TTC549 (cell line): ENCODE data around the gene TOMM20.

Experiments
- FAIRE-seq: peaks from 2 replicates; lab custom pipeline; 2012; peaks lifted over from hg19 to GRCh38; lab: Jason Lieb, UNC

Gene TOMM20

DNA sequence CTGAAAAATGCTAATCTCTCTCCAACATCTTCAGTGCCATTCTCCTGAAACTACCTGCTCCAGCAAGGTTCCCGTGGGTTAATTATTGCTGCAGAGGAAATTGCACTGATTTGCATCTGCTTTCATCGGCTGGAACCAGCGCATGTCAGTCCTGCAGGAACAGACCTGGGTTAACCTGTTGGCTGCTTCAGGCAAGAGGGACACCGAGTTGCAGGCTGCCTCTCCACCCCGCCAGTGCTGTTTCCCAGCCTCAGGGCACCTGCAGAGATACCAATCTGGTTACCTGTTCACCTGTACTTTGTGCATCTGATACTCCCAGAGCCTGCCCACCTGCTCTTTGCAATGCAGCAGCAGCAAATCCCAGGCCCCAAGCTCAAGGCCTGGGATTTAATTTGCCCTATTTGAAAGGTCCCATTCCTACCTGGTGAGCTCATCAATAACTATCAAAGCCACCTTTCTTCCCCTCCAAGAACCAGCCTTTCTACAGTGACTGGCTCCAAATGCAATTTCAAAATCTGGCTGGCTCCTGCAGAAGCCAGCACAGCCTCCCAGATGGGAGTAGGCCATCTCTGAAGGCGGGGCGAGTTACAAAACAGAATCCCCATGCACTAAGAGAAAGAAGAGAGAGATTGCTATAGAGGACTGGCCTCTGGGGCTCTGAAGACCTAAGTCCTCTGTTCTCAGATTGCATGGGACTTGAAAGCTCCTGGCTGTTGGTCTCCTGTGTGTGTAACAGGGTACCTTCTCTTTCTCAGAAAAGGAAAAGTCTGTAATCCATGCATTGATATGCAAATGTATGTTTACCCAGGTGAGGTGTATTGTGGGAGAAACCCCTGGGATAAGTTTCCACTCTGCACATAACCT is 67.8 kb downstream of the TOMM20 start:
- FAIRE-seq, result no peak
